D721Med (cell line): Measurements from ENCODE around the gene RNF144A.

Source experiments
- DNase-seq: peaks from one replicate; pipeline ENCODE4 v3.0.0; 2011; ENCODE audit warnings: low spot score; ENCODE audit not compliant: insufficient read length
- FAIRE-seq: peaks from 2 replicates; lab custom pipeline; 2011; peaks lifted over from hg19 to GRCh38; lab: Jason Lieb, UNC
- CTCF ChIP-seq: IDR thresholded peaks from 2 replicates; pipeline ENCODE4 v1.5.1; 2012; ENCODE audit warnings: mild to moderate bottlenecking, control low read depth; ENCODE audit not compliant: insufficient read depth; ENCODE audit errors: missing control alignments

The RNF144A gene

DNA sequence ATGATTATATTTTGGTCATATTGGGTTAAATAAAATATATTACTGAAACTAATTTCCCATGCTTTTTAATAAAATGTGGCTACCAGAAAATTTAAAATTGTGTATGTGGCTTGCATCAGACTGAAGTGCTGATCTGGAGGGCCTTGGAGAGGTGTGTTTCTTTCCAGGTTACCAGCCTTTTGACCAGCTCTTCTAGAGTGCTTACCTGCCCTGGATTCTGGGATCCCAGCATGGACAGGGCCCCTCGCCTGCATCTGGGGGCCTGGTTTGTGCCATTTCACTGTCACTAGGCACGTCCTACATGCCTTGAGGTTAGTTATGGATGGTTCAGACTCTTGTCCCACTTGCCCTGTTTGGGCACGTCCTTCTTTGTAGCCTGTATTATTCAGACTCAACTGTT is 10.5 kb downstream of the RNF144A start:
- DNase-seq (no peak), FAIRE-seq (no peak)
- TF ChIP-seq CTCF = no peak

GRCh38 chr2:6928452-6928851 is 11.2 kb downstream of the RNF144A start:
- no peak for TF ChIP-seq CTCF
- DNase-seq = no peak
- FAIRE-seq = no peak

DNA sequence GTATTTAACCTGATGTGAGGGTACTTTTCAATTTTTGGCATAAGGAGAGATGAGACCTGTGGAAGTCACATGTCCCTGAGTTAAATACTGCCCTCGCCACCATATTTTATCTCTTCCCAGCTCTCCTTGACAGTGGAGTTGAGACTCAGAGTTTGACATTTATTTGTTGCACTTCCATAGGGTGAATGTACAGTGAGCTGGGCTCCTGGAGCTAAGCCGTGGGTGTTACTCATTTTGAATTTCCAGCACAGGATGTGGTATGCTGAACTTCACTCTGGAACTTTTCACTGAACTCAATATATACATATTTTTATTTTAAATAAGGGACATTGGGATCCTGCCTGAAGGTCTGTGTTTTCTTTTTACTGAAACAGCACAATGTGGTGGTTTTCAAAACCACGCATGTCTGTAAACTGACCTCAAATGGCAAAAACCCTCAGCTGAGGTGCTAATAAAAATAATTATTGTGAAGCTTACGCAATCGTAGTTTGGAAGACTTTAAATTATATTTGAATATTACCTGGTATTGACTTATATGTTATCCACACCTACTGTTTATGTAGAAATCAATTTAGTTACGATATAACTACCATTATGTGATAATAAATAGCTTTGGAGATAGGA is 12.1 kb downstream of the RNF144A start:
- DNase-seq = no peak
- no peak for FAIRE-seq

GRCh38 chr2:6930923-6931647 is 13.9 kb downstream of the RNF144A start:
- TF ChIP-seq CTCF = no peak
- FAIRE-seq = no peak
- no peak for DNase-seq

More for the DNA sequence above, 12.1 kb downstream of the RNF144A start:
- no peak for TF ChIP-seq CTCF

GRCh38 chr2:6931753-6932152 is 14.5 kb downstream of the RNF144A start:
- FAIRE-seq (no peak), DNase-seq (no peak)
- no peak for TF ChIP-seq CTCF

GRCh38 chr2:6932206-6932605 is 15.0 kb downstream of the RNF144A start:
- no peak for FAIRE-seq
- no peak for DNase-seq
- TF ChIP-seq CTCF = no peak

DNA sequence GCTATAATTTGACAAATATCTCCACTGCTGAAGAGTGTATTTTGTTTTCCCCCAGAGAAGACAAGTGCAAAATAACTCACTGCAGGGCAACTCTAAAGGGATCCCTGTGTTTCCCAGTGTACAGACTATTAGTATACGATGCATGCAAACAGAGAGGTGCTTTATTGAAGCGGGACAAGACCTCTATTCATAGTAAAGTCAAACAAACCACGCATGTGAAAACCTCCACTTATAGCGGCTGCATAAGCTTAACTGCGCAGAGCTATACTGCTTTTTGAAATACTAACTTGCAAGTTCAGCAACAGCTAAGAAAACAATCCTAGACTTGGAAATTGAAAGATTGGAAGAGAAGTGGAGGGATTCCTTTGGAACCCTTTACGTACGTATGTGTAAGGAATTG is 15.6 kb downstream of the RNF144A start:
- no peak for TF ChIP-seq CTCF

More for the DNA sequence above, 15.6 kb downstream of the RNF144A start:
- DNase-seq (no peak), FAIRE-seq (no peak)
